Ovary (tissue), 3 donors: Measurements from ENCODE around the gene LIG4.

ENCODE experiments used
- EP300 ChIP-seq: sonication (generic); formaldehyde crosslinking; IDR thresholded peaks from one replicate; pipeline ENCODE4 v1.6.1; 2017; ENCODE audit warnings: antibody characterized with exemption
- POLR2A ChIP-seq: fragments of 450-650 bp; IDR thresholded peaks from one replicate; pipeline ENCODE4 v1.6.1; 2017; ENCODE audit warnings: antibody characterized with exemption, mild to moderate bottlenecking, moderate library complexity
- TF ChIP-seq, protein P1 (sequence below), 3 donors: fragments of 450-650 bp in 2 of 3; fragments of 200-600 bp in 1 of 3; IDR thresholded peaks; one replicate each; pipeline versions ENCODE4 v1.5.1 to v1.8.0; 2016 to 2022; ENCODE audit warnings: antibody characterized with exemption in 3 of 3, mild to moderate bottlenecking in 1 of 3
- donor health status: DM: no; HTN: no; CAD: no.

DNA sequence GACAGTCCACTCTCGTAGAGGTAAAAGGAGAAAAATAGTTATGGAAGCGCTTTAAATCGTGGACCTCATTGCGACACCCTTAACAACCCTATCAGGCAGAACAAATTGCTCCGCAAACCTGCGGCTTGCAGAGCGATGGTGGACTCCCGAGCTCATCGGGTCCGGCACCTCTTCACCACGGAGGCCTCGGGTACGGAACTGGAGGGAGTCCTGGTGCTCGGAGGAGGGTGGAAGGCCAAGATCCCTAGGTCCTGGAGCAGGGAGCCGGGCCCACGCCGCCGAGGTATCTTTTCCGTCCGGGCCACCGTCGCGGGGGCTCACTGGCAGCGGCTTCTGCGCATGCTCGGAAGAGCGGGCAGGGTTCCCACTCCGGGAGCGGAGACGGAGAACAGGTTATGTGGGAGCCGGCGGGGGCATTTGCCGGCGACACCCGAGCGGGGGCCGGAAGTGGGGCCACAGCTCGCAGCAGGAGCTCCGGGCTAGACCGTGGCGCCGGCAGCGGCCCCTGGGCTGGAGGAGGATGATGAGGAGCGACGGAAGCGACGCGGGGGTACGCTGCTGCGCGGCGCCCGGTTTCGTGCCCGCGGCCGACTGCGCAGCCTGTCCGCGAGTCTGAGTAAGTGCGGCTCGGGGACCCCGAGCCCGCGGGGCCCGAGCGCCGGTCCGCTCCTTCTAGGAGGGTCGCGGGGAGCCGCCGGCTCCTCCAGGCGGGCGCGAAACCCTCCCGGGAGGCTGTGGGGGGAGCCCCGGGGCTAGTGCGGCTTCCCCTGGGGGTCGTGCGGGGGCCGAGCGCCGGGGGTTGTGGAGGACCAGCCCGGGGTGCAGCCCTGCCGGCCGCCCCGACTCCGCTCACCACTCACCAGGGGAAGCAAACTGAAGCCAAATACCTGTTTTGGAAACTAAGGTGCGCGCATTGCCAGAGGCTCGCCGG lies 3.0 kb upstream of the LIG4 start, which contains the start of gene ABHD13:
- TF ChIP-seq, protein P1, sequence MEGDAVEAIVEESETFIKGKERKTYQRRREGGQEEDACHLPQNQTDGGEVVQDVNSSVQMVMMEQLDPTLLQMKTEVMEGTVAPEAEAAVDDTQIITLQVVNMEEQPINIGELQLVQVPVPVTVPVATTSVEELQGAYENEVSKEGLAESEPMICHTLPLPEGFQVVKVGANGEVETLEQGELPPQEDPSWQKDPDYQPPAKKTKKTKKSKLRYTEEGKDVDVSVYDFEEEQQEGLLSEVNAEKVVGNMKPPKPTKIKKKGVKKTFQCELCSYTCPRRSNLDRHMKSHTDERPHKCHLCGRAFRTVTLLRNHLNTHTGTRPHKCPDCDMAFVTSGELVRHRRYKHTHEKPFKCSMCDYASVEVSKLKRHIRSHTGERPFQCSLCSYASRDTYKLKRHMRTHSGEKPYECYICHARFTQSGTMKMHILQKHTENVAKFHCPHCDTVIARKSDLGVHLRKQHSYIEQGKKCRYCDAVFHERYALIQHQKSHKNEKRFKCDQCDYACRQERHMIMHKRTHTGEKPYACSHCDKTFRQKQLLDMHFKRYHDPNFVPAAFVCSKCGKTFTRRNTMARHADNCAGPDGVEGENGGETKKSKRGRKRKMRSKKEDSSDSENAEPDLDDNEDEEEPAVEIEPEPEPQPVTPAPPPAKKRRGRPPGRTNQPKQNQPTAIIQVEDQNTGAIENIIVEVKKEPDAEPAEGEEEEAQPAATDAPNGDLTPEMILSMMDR (IDR thresholded peaks at IDR 0.05): peak in 1 of 3 donors; percentile 16
- TF ChIP-seq POLR2A: peak; percentile 65
- peak; percentile 2 for TF ChIP-seq EP300
